ENCODE measurements around the gene ATP2B2.
A peak's percentile ranks its signal among the peaks of the same experiment; 100 is the strongest.

Gene ATP2B2

GRCh38 chr3:10453431-10454163, 51.8 kb downstream of the ATP2B2 start:
- no peak for DNase-seq (ENCODE audit: low read depth in 2 of 3, low spot score in 2 of 3)

- DNase-seq (ENCODE audit: low read depth in 2 of 3, low spot score in 2 of 3): no peak
These were observed 54.6 kb downstream of the ATP2B2 start for GRCh38 chr3:10450494-10451440.

GRCh38 chr3:10449436-10449835, 56.0 kb downstream of the ATP2B2 start:
- DNase-seq (ENCODE audit: low read depth in 2 of 3, low spot score in 2 of 3): no peak

GRCh38 chr3:10448544-10448943, 56.8 kb downstream of the ATP2B2 start:
- no peak for DNase-seq (ENCODE audit: low read depth in 2 of 3, low spot score in 2 of 3)

GRCh38 chr3:10447527-10448260, 57.7 kb downstream of the ATP2B2 start:
- no peak for DNase-seq (ENCODE audit: low read depth in 2 of 3, low spot score in 2 of 3)

GRCh38 chr3:10447110-10447509, 58.3 kb downstream of the ATP2B2 start:
- DNase-seq (ENCODE audit: low read depth in 2 of 3, low spot score in 2 of 3): no peak

GRCh38 chr3:10445561-10446175, 59.7 kb downstream of the ATP2B2 start:
- no peak for DNase-seq (ENCODE audit: low read depth in 2 of 3, low spot score in 2 of 3)

- DNase-seq (ENCODE audit: low read depth in 2 of 3, low spot score in 2 of 3): no peak
These were observed 60.9 kb downstream of the ATP2B2 start for GRCh38 chr3:10444511-10444910.

- no peak for DNase-seq (ENCODE audit: low read depth in 2 of 3, low spot score in 2 of 3)
These were observed 61.3 kb downstream of the ATP2B2 start for GRCh38 chr3:10444110-10444429.

GRCh38 chr3:10443272-10444109, 61.9 kb downstream of the ATP2B2 start:
- no peak for DNase-seq (ENCODE audit: low read depth in 2 of 3, low spot score in 2 of 3)

- DNase-seq (ENCODE audit: low read depth in 2 of 3, low spot score in 2 of 3): no peak
These were observed 63.1 kb downstream of the ATP2B2 start for GRCh38 chr3:10442151-10442795.

- no peak for DNase-seq (ENCODE audit: low read depth in 2 of 3, low spot score in 2 of 3)
These were observed 64.7 kb downstream of the ATP2B2 start for GRCh38 chr3:10440684-10441083.

- DNase-seq (ENCODE audit: low read depth in 2 of 3, low spot score in 2 of 3): no peak
These were observed 66.3 kb downstream of the ATP2B2 start for GRCh38 chr3:10438902-10439610.

GRCh38 chr3:10437995-10438901, 67.1 kb downstream of the ATP2B2 start:
- DNase-seq (ENCODE audit: low read depth in 2 of 3, low spot score in 2 of 3): no peak

GRCh38 chr3:10437272-10437994, 68.0 kb downstream of the ATP2B2 start:
- peak in 2 of 3 experiments; percentile 44 to 48 for DNase-seq (ENCODE audit: low read depth in 2 of 3, low spot score in 2 of 3)

GRCh38 chr3:10435850-10436249, 69.5 kb downstream of the ATP2B2 start:
- DNase-seq (ENCODE audit: low read depth in 2 of 3, low spot score in 2 of 3): no peak

GRCh38 chr3:10434938-10435336, 70.4 kb downstream of the ATP2B2 start:
- DNase-seq (ENCODE audit: low read depth in 2 of 3, low spot score in 2 of 3): no peak

All from activated CD8-positive, alpha-beta memory T cell treated with anti-CD3 and anti-CD28 coated beads for 48 hours (primary cell).